Right lobe of liver (tissue), 4 donors: ENCODE measurements around the gene MYO18A.

ENCODE experiments used
- POLR2A ChIP-seq: fragments of 450-650 bp; IDR thresholded peaks from one replicate; pipeline ENCODE4 v1.6.1; 2017; ENCODE audit warnings: antibody characterized with exemption, mild to moderate bottlenecking
- TF ChIP-seq, protein P1 (sequence below), 4 donors: fragments of 200-600 bp in 3 of 4; fragments of 450-650 bp in 1 of 4; IDR thresholded peaks; one replicate each; pipeline versions ENCODE4 v1.5.1 to v1.8.0; 2016 to 2022; ENCODE audit warnings: antibody characterized with exemption in 4 of 4, mild to moderate bottlenecking in 2 of 4
- donor health status: DM: no; HTN: no; CAD: no.
- donor health status: DM: no; HTN: no; CAD: no.
- donor health status: DM: no; HTN: yes; CAD: no.

DNA sequence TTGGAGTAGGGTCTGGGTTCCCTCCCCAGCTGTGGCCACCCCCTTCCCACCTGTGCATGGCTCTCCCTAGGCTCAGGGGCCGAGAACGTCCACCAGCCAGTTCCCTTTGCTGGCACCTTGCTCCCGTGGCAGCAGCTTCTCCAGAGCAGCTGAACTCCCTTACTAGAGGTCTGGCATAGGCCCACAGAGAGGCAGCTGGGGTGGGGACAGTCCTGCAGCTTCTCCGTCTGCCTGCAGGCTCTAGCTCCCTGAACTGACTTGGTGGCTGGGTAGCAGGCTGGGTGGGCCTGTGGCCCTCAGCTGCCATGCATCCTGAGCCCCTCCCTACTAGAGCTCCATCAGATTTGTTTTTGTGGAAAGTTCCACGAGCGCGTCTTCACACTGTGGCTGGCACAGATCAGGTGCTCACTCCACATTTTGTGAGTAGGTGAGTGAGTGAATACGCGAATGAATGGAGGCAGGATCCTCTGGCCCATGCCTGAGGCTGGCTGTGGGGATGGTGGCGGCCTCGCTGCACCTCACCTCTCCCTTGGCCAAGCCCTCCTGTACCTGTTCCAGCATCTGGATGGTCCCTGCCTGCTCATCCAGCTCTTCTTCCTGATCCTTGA, 86.0 kb downstream of the MYO18A start:
- TF ChIP-seq POLR2A: no peak
- TF ChIP-seq, protein P1, sequence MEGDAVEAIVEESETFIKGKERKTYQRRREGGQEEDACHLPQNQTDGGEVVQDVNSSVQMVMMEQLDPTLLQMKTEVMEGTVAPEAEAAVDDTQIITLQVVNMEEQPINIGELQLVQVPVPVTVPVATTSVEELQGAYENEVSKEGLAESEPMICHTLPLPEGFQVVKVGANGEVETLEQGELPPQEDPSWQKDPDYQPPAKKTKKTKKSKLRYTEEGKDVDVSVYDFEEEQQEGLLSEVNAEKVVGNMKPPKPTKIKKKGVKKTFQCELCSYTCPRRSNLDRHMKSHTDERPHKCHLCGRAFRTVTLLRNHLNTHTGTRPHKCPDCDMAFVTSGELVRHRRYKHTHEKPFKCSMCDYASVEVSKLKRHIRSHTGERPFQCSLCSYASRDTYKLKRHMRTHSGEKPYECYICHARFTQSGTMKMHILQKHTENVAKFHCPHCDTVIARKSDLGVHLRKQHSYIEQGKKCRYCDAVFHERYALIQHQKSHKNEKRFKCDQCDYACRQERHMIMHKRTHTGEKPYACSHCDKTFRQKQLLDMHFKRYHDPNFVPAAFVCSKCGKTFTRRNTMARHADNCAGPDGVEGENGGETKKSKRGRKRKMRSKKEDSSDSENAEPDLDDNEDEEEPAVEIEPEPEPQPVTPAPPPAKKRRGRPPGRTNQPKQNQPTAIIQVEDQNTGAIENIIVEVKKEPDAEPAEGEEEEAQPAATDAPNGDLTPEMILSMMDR (IDR thresholded peaks at IDR 0.05): no peak
